GM12878 (cell line): ENCODE measurements around the gene GRN. TPM values are rescaled to one million over a fixed set of nuclear protein-coding genes. Genes with fewer than 3 reads are reported as not detected.

Experiments
- ATAC-seq: fragments of 200-7000 bp; cut with Tn5 transposase; 3 replicates; pipeline ENCODE4 v1.9.1; 2020; ENCODE audit warnings: mild to moderate bottlenecking, moderate library complexity
- BruUV-seq: library from RNA; stranded (reverse); fragments of 400-500 nt; replicated peaks from 2 replicates; lab custom pipeline; 2021; lab: Mats Ljungman, UMichigan
- CTCF ChIA-PET: fragments of 300-600 bp; sonication (Branson Sonifier 250); formaldehyde crosslinking; extraction: SDS; loops from one replicate; lab custom pipeline; 2021; ENCODE audit warnings: inconsistent platforms; lab: Yijun Ruan, JAX
- POLR2A ChIA-PET: fragments of 350-600 bp; formaldehyde crosslinking; extraction: SDS; loops from one replicate; lab custom pipeline; 2021; ENCODE audit warnings: inconsistent platforms; lab: Charles Lee
- RAD21 ChIA-PET: fragments of 300-600 bp; sonication (Branson Sonifier 250); formaldehyde crosslinking; loops from one replicate; lab custom pipeline; 2023; ENCODE audit warnings: antibody characterized with exemption; ENCODE audit not compliant: unreplicated experiment; lab: Charles Lee
- SMC1A ChIA-PET: fragments of 300-600 bp; sonication (Branson Sonifier 250); formaldehyde crosslinking; loops from one replicate; lab custom pipeline; 2023; ENCODE audit not compliant: unreplicated experiment, uncharacterized antibody; lab: Charles Lee
- DNase-seq: peaks from one replicate; pipeline ENCODE4 v3.0.0-alpha.2; 2011; ENCODE audit warnings: low read depth, low spot score
- FAIRE-seq: peaks from 3 replicates; lab custom pipeline; 2011; peaks lifted over from hg19 to GRCh38; lab: Jason Lieb, UNC
- H2AFZ ChIP-seq: 2 replicates; pipeline ENCODE4 v1.6.0; 2011; ENCODE audit warnings: low read depth, low read length, control low read depth; ENCODE audit not compliant: control insufficient read depth
- H3K27ac ChIP-seq: 2 replicates; pipeline ENCODE4 v1.5.1; 2011; ENCODE audit warnings: control low read depth; ENCODE audit not compliant: control insufficient read depth, insufficient read depth
- H3K27me3 ChIP-seq, 2 experiments: replicated peaks in 1 of 2; 2 replicates each; pipeline versions ENCODE4 v1.6.0 to v1.6.1; 2011; ENCODE audit warnings: low read length in 1 of 2; ENCODE audit not compliant: control insufficient read depth in 2 of 2, insufficient read depth in 2 of 2
- H3K36me3 ChIP-seq, 2 experiments: 2 replicates each; pipeline ENCODE4 v1.5.1; 2011; ENCODE audit warnings: low read length in 1 of 2; ENCODE audit not compliant: control insufficient read depth in 2 of 2, insufficient read depth in 2 of 2
- H3K4me1 ChIP-seq: 2 replicates; pipeline ENCODE4 v1.6.1; 2011; ENCODE audit warnings: mild to moderate bottlenecking, low read length, moderate library complexity, mixed read lengths; ENCODE audit not compliant: control insufficient read depth, insufficient read depth
- H3K4me2 ChIP-seq: 2 replicates; pipeline ENCODE4 v1.6.0; 2011; ENCODE audit warnings: control low read depth; ENCODE audit not compliant: control insufficient read depth, insufficient read depth
- H3K4me3 ChIP-seq: fragments of 200-600 bp; sonication (generic); 2 replicates; pipeline ENCODE4 v1.5.1; 2016
- H3K79me2 ChIP-seq: 2 replicates; pipeline ENCODE4 v1.6.0; 2011; ENCODE audit warnings: low read length; ENCODE audit not compliant: control insufficient read depth, insufficient read depth
- H3K9ac ChIP-seq: 2 replicates; pipeline ENCODE4 v1.8.0; 2011; ENCODE audit warnings: low read length, control low read depth, mixed read lengths; ENCODE audit not compliant: control insufficient read depth, insufficient read depth
- H3K9me3 ChIP-seq: replicated peaks from 3 replicates; pipeline ENCODE4 v1.5.1; 2011; ENCODE audit warnings: mild to moderate bottlenecking, low read length; ENCODE audit not compliant: control insufficient read depth, insufficient read depth
- H4K20me1 ChIP-seq: 2 replicates; pipeline ENCODE4 v1.6.0; 2011; ENCODE audit not compliant: control insufficient read depth, insufficient read depth
- CHD1 ChIP-seq: IDR thresholded peaks from 2 replicates; pipeline ENCODE4 v1.6.1; 2012; ENCODE audit warnings: low read depth, low read length, improper control_type of control experiment
- EP300 ChIP-seq, 2 experiments: fragments of 150-350 bp in 1 of 2; IDR thresholded peaks; 2 replicates each; pipeline ENCODE4 v1.6.1; 2011 to 2012; ENCODE audit warnings: low read depth in 2 of 2, low read length in 2 of 2, borderline replicate concordance in 1 of 2, improper control_type of control experiment in 1 of 2, inconsistent platforms in 1 of 2; ENCODE audit not compliant: control insufficient read depth in 1 of 2
- HDAC2 ChIP-seq: fragments of 200-600 bp; sonication (generic); IDR thresholded peaks from 2 replicates; pipeline ENCODE4 v1.6.1; 2017
- HDAC6 ChIP-seq: fragments of 200-600 bp; sonication (generic); IDR thresholded peaks from one replicate; pipeline ENCODE4 v1.8.0; 2017; ENCODE audit warnings: antibody characterized with exemption; ENCODE audit not compliant: unreplicated experiment
- SMARCA5 ChIP-seq: fragments of 450-650 bp; IDR thresholded peaks from 2 replicates; pipeline ENCODE4 v1.6.1; 2017; ENCODE audit warnings: mild to moderate bottlenecking
- WGBS: methylation state at CpG from one replicate; pipeline ENCODE4 v1.1.6; 2016; ENCODE audit warnings: low lambda C conversion rate; ENCODE audit not compliant: insufficient replicate concordance, insufficient coverage; ENCODE audit errors: missing lambda C conversion rate; 5-methylcytosine and 5-hydroxymethylcytosine counted together
- in situ Hi-C: fragments of 300-500 bp; cut with MboI; formaldehyde crosslinking; loops from 9 replicates; pipeline ENCODE4 v1.14.3; 2018; ENCODE audit warnings: mixed read lengths
- intact Hi-C: fragments of 100-400 bp; cut with micrococcal nuclease; formaldehyde crosslinking; loops from one replicate; pipeline ENCODE4 v1.14.2; 2022; ENCODE audit not compliant: unreplicated experiment
- polyA plus RNA-seq, 11 experiments: library from polyadenylated mRNA; depleted of rRNA in 4 of 11; unstranded in 6 of 11; stranded (reverse) in 5 of 11; fragments of >200 nt; fragmentation: Nextera tagmentation in 4 of 11; fragmentation: Illumina TruSeq in 1 of 11; extraction: Ambion mirVana in 4 of 11; extraction: Trizol in 1 of 11; gene quantifications; 1 replicate in 1 of 11; 2 replicates in 10 of 11; pipeline versions ENCODE4 v1.2.1 to v1.2.3, GENCODE V29; 2011 to 2016; ENCODE audit warnings: inconsistent platforms in 2 of 11, missing spikeins in 2 of 11, low read depth in 1 of 11
- total RNA-seq, 4 experiments: library from RNA; depleted of rRNA in 3 of 4; stranded (reverse); fragments of >200 nt in 3 of 4; fragmentation: Illumina TruSeq in 1 of 4; extraction: Trizol in 1 of 4; gene quantifications; 2 replicates each; pipeline versions ENCODE4 v1.2.1 to v1.2.3, GENCODE V29; 2013 to 2021
- TF ChIP-seq, protein P1 (sequence below): IDR thresholded peaks from 2 replicates; pipeline ENCODE4 v1.6.1; 2011; ENCODE audit warnings: low read depth, mild to moderate bottlenecking, low read length, moderate library complexity, borderline replicate concordance; ENCODE audit errors: extremely low read depth
- TF ChIP-seq, protein P2 (sequence below): IDR thresholded peaks from 2 replicates; pipeline ENCODE4 v1.6.1; 2011; ENCODE audit warnings: low read depth, low read length, improper control_type of control experiment, borderline replicate concordance
- TF ChIP-seq, protein P3 (sequence below): fragments of 450-650 bp; IDR thresholded peaks from 2 replicates; pipeline ENCODE4 v1.6.1; 2016; ENCODE audit warnings: mild to moderate bottlenecking

Gene GRN
- total and polyA plus RNA-seq, 10 of the 15 experiments (the other 5 are each of a cell fraction or from before 2014, with no cell fraction given): 22.3 to 389 (median 139) TPM

- Histone ChIP-seq H3K4me1 (no peaks in the 10 kb centered on the region), H3K9me3 (no peaks in the 10 kb centered on the region), H2AFZ (peak overlapping the region; percentile 66), H4K20me1 (no peaks in the 10 kb centered on the region), H3K9ac (peak overlapping the region; percentile 34; the same call in 1 of the 2 replicates), H3K79me2 (no peaks in the 10 kb centered on the region), H3K27ac (no peak overlapping the region), H3K27me3 (peaks cover 0 to 2% of the 10 kb centered on the region in 2 experiments; a peak in 3 of 4 replicates), H3K36me3 (no peaks in the 10 kb centered on the region), H3K4me2 (peak overlapping the region; percentile 94), H3K4me3 (peak overlapping the region; percentile 67)
- WGBS: under 1% methylated on average over 27 of the region's 45 CpGs
- ATAC-seq: peak; percentile 58
- TF ChIP-seq, protein P1, sequence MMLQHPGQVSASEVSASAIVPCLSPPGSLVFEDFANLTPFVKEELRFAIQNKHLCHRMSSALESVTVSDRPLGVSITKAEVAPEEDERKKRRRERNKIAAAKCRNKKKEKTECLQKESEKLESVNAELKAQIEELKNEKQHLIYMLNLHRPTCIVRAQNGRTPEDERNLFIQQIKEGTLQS: no peak
- TF ChIP-seq, protein P2, sequence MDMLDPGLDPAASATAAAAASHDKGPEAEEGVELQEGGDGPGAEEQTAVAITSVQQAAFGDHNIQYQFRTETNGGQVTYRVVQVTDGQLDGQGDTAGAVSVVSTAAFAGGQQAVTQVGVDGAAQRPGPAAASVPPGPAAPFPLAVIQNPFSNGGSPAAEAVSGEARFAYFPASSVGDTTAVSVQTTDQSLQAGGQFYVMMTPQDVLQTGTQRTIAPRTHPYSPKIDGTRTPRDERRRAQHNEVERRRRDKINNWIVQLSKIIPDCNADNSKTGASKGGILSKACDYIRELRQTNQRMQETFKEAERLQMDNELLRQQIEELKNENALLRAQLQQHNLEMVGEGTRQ: no peak
- TF ChIP-seq HDAC6 (no peak), HDAC2 (no peak), CHD1 (no peak), SMARCA5 (no peak), EP300 (IDR thresholded peaks at IDR 0.05; ENCODE audit: borderline replicate concordance in 1 of 2, control insufficient read depth in 1 of 2, low read depth in 2 of 2, low read length in 2 of 2) (no peak)
- TF ChIP-seq, protein P3, sequence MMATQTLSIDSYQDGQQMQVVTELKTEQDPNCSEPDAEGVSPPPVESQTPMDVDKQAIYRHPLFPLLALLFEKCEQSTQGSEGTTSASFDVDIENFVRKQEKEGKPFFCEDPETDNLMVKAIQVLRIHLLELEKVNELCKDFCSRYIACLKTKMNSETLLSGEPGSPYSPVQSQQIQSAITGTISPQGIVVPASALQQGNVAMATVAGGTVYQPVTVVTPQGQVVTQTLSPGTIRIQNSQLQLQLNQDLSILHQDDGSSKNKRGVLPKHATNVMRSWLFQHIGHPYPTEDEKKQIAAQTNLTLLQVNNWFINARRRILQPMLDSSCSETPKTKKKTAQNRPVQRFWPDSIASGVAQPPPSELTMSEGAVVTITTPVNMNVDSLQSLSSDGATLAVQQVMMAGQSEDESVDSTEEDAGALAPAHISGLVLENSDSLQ: no peak
- BruUV-seq: no TSS peak
- POLR2A ChIA-PET: interaction anchor here (0.6 to 1.5 kb wide), 2 partner anchors 36 to 797 kb away, joined by 3 to 7 read pairs; no protein-coding TSS in a partner anchor
- intact Hi-C loops: no loop called here
- in situ Hi-C loops: no loop called here
- DNase-seq: no peak
- RAD21 ChIA-PET: interaction anchor here (0.9 to 1.5 kb wide), 4 partner anchors 9 to 159 kb away, joined by 3 to 4 read pairs (median 3); no protein-coding TSS in a partner anchor
- SMC1A ChIA-PET: interaction anchor here (0.5 to 1.0 kb wide), 3 partner anchors 13 to 115 kb away, joined by 3 read pairs; no protein-coding TSS in a partner anchor
- FAIRE-seq: no peak
- CTCF ChIA-PET: interaction anchor here (0.7 to 2.9 kb wide), 16 partner anchors 9 to 563 kb away, joined by 3 to 11 read pairs (median 4); no protein-coding TSS in a partner anchor
Measured at GRCh38 chr17:44362949-44363612, 18.0 kb downstream of the GRN start.
